ENCODE results near the gene KIAA1549. TPM values are rescaled to one million over a fixed set of nuclear protein-coding genes. Genes with fewer than 3 reads are reported as not detected.

KIAA1549 gene
- total RNA-seq, 1 experiment from 2014 or later: 14.1 TPM

DNA sequence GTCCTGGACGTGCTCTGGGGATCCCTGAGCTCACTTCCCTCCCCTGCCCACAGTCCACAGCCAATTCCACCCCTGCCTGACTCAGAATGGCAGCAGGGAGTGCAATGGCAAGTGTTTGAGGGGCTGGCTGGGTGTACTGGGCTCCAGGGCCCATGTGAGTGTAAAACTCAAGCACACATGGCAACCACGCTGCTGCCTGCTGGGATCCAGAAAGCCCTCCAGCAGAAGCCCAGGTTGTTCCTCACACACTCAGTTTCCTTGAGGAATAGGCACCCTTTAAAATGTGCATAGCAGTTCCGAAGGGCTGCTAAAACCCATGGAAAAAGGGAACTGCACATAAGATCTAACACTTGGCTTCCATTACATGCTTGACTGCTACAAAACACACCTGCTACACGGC is 171.8 kb downstream of the KIAA1549 start:
- DNase-seq (ENCODE audit: low read depth, low spot score): no peak
- CTCF ChIA-PET: no interaction called here
- TF ChIP-seq SIN3A (IDR thresholded peaks at IDR 0.05; ENCODE audit: borderline replicate concordance, insufficient read depth, low read depth, low read length) (no peak), POLR2AphosphoS5 (IDR thresholded peaks at IDR 0.05; ENCODE audit: low read depth, low read length) (no peak)
- Histone ChIP-seq H3K36me3 (ENCODE audit: control insufficient read depth, insufficient read depth, low read length) (no peaks in the 10 kb centered on the region), H3K27me3 (ENCODE audit: control insufficient read depth, insufficient read depth, low read length) (no peaks in the 10 kb centered on the region), H3K27ac (ENCODE audit: low read length) (no peak overlapping the region), H3K9me3 (ENCODE audit: control insufficient read depth, insufficient read depth, low read depth, low read length) (no peaks in the 10 kb centered on the region), H3K4me1 (ENCODE audit: control insufficient read depth, insufficient read depth, low read length) (no peaks in the 10 kb centered on the region), H3K4me3 (ENCODE audit: low read depth in 2 of 2, low read length in 2 of 2) (no peak overlapping the region)
- no peak for ATAC-seq
- in situ Hi-C loops (cut with HindIII; ENCODE audit: low pct_unique_long_range_greater_than_20kb, low sequenced_read_pairs) (no loop called here), intact Hi-C loops (cut with micrococcal nuclease; ENCODE audit: unreplicated experiment) (no loop called here)
- POLR2A ChIA-PET: no interaction called here
- BruUV-seq (replicated peaks): no TSS peak

DNA sequence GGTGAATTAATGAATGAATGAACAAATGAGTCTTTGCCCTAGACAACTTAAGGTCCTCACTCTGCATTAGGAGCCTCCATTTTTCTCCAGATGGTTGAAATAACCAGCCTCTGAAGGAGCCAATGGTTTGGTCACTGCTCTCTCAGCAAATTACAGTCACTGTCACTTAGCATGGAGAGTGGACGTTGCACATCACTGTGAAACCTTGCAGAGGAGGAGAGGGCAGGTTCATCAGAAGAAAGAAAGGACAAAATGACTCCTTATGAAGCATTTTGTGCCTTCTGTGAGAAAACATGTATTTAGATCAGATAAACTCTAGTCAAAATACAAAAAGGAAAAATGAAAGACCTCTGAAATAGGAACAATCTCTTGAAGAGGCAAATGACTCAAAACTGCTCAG is 176.6 kb downstream of the KIAA1549 start:
- in situ Hi-C loops (cut with HindIII; ENCODE audit: low pct_unique_long_range_greater_than_20kb, low sequenced_read_pairs): no loop called here
- CTCF ChIA-PET: no interaction called here

DNA sequence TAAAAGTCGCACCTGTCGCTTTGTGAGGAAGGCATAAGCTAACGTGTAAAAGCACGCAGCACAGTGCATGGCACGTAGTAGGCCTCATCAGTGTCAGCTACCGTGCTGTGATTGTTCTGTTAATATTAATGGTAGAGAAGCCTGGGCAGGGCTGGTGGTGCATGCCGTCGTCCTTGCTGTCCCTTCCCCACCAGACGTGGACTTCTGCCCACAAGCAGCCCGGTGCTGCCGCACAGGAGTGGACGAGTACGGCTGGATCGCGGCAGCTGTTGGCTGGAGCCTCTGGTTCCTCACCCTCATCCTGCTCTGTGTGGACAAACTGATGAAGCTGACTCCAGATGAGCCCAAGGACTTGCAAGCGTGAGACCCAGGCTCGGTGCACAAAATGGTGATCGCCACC is 178.5 kb downstream of the KIAA1549 start:
- Histone ChIP-seq H3K27ac (ENCODE audit: low read length) (no peak overlapping the region), H3K36me3 (ENCODE audit: control insufficient read depth, insufficient read depth, low read length) (no peaks in the 10 kb centered on the region), H3K4me3 (ENCODE audit: low read depth in 2 of 2, low read length in 2 of 2) (no peak overlapping the region), H3K4me1 (ENCODE audit: control insufficient read depth, insufficient read depth, low read length) (no peaks in the 10 kb centered on the region), H3K9me3 (ENCODE audit: control insufficient read depth, insufficient read depth, low read depth, low read length) (no peaks in the 10 kb centered on the region), H3K27me3 (ENCODE audit: control insufficient read depth, insufficient read depth, low read length) (no peaks in the 10 kb centered on the region)
- intact Hi-C loops (cut with micrococcal nuclease; ENCODE audit: unreplicated experiment) (no loop called here), in situ Hi-C loops (cut with HindIII; ENCODE audit: low pct_unique_long_range_greater_than_20kb, low sequenced_read_pairs) (no loop called here)
- TF ChIP-seq TCF7L2 (IDR thresholded peaks at IDR 0.05; ENCODE audit: low read depth, low read length) (no peak), SIN3A (IDR thresholded peaks at IDR 0.05; ENCODE audit: borderline replicate concordance, insufficient read depth, low read depth, low read length) (no peak), POLR2AphosphoS5 (IDR thresholded peaks at IDR 0.05; ENCODE audit: low read depth, low read length) (no peak)
- TF ChIP-seq, protein P1, sequence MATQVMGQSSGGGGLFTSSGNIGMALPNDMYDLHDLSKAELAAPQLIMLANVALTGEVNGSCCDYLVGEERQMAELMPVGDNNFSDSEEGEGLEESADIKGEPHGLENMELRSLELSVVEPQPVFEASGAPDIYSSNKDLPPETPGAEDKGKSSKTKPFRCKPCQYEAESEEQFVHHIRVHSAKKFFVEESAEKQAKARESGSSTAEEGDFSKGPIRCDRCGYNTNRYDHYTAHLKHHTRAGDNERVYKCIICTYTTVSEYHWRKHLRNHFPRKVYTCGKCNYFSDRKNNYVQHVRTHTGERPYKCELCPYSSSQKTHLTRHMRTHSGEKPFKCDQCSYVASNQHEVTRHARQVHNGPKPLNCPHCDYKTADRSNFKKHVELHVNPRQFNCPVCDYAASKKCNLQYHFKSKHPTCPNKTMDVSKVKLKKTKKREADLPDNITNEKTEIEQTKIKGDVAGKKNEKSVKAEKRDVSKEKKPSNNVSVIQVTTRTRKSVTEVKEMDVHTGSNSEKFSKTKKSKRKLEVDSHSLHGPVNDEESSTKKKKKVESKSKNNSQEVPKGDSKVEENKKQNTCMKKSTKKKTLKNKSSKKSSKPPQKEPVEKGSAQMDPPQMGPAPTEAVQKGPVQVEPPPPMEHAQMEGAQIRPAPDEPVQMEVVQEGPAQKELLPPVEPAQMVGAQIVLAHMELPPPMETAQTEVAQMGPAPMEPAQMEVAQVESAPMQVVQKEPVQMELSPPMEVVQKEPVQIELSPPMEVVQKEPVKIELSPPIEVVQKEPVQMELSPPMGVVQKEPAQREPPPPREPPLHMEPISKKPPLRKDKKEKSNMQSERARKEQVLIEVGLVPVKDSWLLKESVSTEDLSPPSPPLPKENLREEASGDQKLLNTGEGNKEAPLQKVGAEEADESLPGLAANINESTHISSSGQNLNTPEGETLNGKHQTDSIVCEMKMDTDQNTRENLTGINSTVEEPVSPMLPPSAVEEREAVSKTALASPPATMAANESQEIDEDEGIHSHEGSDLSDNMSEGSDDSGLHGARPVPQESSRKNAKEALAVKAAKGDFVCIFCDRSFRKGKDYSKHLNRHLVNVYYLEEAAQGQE (IDR thresholded peaks at IDR 0.05; ENCODE audit: insufficient read depth in 1 of 2, low read depth in 2 of 2, low read length in 1 of 2): no peak
- TF ChIP-seq, protein P2, sequence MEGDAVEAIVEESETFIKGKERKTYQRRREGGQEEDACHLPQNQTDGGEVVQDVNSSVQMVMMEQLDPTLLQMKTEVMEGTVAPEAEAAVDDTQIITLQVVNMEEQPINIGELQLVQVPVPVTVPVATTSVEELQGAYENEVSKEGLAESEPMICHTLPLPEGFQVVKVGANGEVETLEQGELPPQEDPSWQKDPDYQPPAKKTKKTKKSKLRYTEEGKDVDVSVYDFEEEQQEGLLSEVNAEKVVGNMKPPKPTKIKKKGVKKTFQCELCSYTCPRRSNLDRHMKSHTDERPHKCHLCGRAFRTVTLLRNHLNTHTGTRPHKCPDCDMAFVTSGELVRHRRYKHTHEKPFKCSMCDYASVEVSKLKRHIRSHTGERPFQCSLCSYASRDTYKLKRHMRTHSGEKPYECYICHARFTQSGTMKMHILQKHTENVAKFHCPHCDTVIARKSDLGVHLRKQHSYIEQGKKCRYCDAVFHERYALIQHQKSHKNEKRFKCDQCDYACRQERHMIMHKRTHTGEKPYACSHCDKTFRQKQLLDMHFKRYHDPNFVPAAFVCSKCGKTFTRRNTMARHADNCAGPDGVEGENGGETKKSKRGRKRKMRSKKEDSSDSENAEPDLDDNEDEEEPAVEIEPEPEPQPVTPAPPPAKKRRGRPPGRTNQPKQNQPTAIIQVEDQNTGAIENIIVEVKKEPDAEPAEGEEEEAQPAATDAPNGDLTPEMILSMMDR (IDR thresholded peaks at IDR 0.05): no peak
- no peak for DNase-seq (ENCODE audit: low read depth, low spot score)
- no peak for ATAC-seq
- ChIA-PET CTCF (no interaction called here), POLR2A (no interaction called here)
- no TSS peak for BruUV-seq (replicated peaks)

More for the DNA sequence above, 176.6 kb downstream of the KIAA1549 start:
- Histone ChIP-seq H3K4me3 (ENCODE audit: low read depth in 2 of 2, low read length in 2 of 2) (no peak overlapping the region), H3K27ac (ENCODE audit: low read length) (no peak overlapping the region), H3K9me3 (ENCODE audit: control insufficient read depth, insufficient read depth, low read depth, low read length) (no peaks in the 10 kb centered on the region), H3K27me3 (ENCODE audit: control insufficient read depth, insufficient read depth, low read length) (no peaks in the 10 kb centered on the region), H3K4me1 (ENCODE audit: control insufficient read depth, insufficient read depth, low read length) (no peaks in the 10 kb centered on the region), H3K36me3 (ENCODE audit: control insufficient read depth, insufficient read depth, low read length) (no peaks in the 10 kb centered on the region)
- DNase-seq (ENCODE audit: low read depth, low spot score) (no peak), ATAC-seq (no peak)
- TF ChIP-seq, protein P2 (IDR thresholded peaks at IDR 0.05): no peak
- TF ChIP-seq POLR2AphosphoS5 (IDR thresholded peaks at IDR 0.05; ENCODE audit: low read depth, low read length): no peak
- no peak for TF ChIP-seq TCF7L2 (IDR thresholded peaks at IDR 0.05; ENCODE audit: low read depth, low read length)
- TF ChIP-seq SIN3A (IDR thresholded peaks at IDR 0.05; ENCODE audit: borderline replicate concordance, insufficient read depth, low read depth, low read length): no peak
- TF ChIP-seq, protein P1 (IDR thresholded peaks at IDR 0.05; ENCODE audit: insufficient read depth in 1 of 2, low read depth in 2 of 2, low read length in 1 of 2): no peak
- intact Hi-C loops (cut with micrococcal nuclease; ENCODE audit: unreplicated experiment): no loop called here
- no TSS peak for BruUV-seq (replicated peaks)
- POLR2A ChIA-PET: no interaction called here
